ENCODE data around the gene ARL6IP6.

DNA sequence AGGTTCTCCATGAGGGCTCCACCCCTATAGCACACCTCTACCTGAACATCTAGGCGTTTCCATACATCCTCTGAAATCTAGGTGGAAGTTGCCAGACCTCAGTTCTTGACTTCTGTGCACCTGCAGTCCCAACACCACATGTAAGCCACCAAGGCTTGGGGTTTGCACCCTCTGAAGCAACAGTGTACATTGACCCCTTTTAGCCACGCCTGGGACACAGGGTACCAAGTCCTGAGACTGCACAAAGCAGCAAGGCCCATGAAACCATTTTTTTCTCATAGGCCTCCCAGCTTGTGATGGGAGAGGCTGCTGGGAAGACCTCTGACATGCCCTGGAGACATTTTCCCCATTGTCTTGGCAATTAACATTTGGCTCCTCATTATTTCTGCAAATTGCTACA, 20.0 kb downstream of the ARL6IP6 start:
- TF ChIP-seq SRF (IDR thresholded peaks at IDR 0.05; ENCODE audit: low read depth, low read length) = no peak
- no peak for TF ChIP-seq ESRRA (CRISPR knock-in tag; IDR thresholded peaks at IDR 0.05; ENCODE audit: low read depth)
- no peak for TF ChIP-seq HCFC1 (IDR thresholded peaks at IDR 0.05; ENCODE audit: low read depth, low read length)
- TF ChIP-seq ZNF274 (CRISPR knock-in tag; IDR thresholded peaks at IDR 0.05) = no peak
- no peak for TF ChIP-seq ZKSCAN8 (CRISPR knock-in tag; IDR thresholded peaks at IDR 0.05; ENCODE audit: borderline replicate concordance)
- no peak for TF ChIP-seq FOSL2 (CRISPR knock-in tag; IDR thresholded peaks at IDR 0.05)
- no peak for TF ChIP-seq TBL1XR1 (IDR thresholded peaks at IDR 0.05; ENCODE audit: borderline replicate concordance, low read length, partially characterized antibody)
- TF ChIP-seq ZBTB34 (CRISPR knock-in tag; IDR thresholded peaks at IDR 0.05) = no peak
- no peak for TF ChIP-seq CTCF (CRISPR knock-in tag; IDR thresholded peaks at IDR 0.05)
